ENCODE data around the gene ADGRF4. TPM values are rescaled to one million over a fixed set of nuclear protein-coding genes. Genes with fewer than 3 reads are reported as not detected.

Gene ADGRF4
- total RNA-seq, 5 donors from 2014 or later (not counting 1 experiment from before 2014, with no cell fraction given): not detected

- no peak overlapping the region for H3K4me3 ChIP-seq (ENCODE audit: control insufficient read depth in 1 of 2, extremely low read depth in 1 of 2, low read length in 1 of 2)
- H3K36me3 ChIP-seq (ENCODE audit: control insufficient read depth in 2 of 2, extremely low read depth in 1 of 2, insufficient read depth in 1 of 2, low read length in 1 of 2): no peaks in the 10 kb centered on the region
- no peaks in the 10 kb centered on the region for H3K27me3 ChIP-seq (replicated peaks in 1 of 2; ENCODE audit: control insufficient read depth in 2 of 2, extremely low read depth in 1 of 2, insufficient read depth in 2 of 2, low read length in 1 of 2)
- ChIA-PET CTCF (no interaction called here), POLR2A (no interaction called here)
- no peak for ATAC-seq (replicated peaks in 1 of 4)
- H3K4me1 Mint-ChIP-seq: no peaks in the 10 kb centered on the region
- WGBS (ENCODE audit: insufficient coverage): no CpG with 5 or more reads among the region's 1 CpG
- H3K4me3 Mint-ChIP-seq: no peak overlapping the region
- no peaks in the 10 kb centered on the region for H3K9me3 Mint-ChIP-seq
- no peaks in the 10 kb centered on the region for H3K9me3 ChIP-seq
- H3K4me1 ChIP-seq (ENCODE audit: control insufficient read depth in 1 of 2, extremely low read depth in 1 of 2, insufficient read depth in 2 of 2, low read length in 2 of 2): no peaks in the 10 kb centered on the region
- no peaks in the 10 kb centered on the region for H3K36me3 Mint-ChIP-seq
- H3K27ac Mint-ChIP-seq: no peak overlapping the region
- no peak overlapping the region for H3K27ac ChIP-seq (ENCODE audit: low read length)
- H3K27me3 Mint-ChIP-seq: peaks cover 27 to 39% of the 10 kb centered on the region in 2 donors
- no peak for DNase-seq
Observed at GRCh38 chr6:47672816-47673215, 25.6 kb upstream of the ADGRF4 start.

- H3K4me1 Mint-ChIP-seq: no peaks in the 10 kb centered on the region
- H3K36me3 ChIP-seq (ENCODE audit: control insufficient read depth in 2 of 2, extremely low read depth in 1 of 2, insufficient read depth in 1 of 2, low read length in 1 of 2): no peaks in the 10 kb centered on the region
Observed at GRCh38 chr6:47674673-47675072, 23.7 kb upstream of the ADGRF4 start.

GRCh38 chr6:47677381-47678100 lies 20.8 kb upstream of the ADGRF4 start:
- H3K4me1 Mint-ChIP-seq: no peaks in the 10 kb centered on the region

More at GRCh38 chr6:47674673-47675072, 23.7 kb upstream of the ADGRF4 start:
- POLR2A ChIA-PET: no interaction called here
- no peak for ATAC-seq (replicated peaks in 1 of 4)
- Mint-ChIP-seq H3K27me3 (peaks cover 14 to 23% of the 10 kb centered on the region in 2 donors), H3K36me3 (no peaks in the 10 kb centered on the region), H3K9me3 (no peaks in the 10 kb centered on the region), H3K4me3 (no peak overlapping the region), H3K27ac (no peak overlapping the region)
- 100% methylated on average over 1 of the region's 3 CpGs for WGBS (ENCODE audit: insufficient coverage)
- no peak overlapping the region for H3K4me3 ChIP-seq (ENCODE audit: control insufficient read depth in 1 of 2, extremely low read depth in 1 of 2, low read length in 1 of 2)
- H3K4me1 ChIP-seq (ENCODE audit: control insufficient read depth in 1 of 2, extremely low read depth in 1 of 2, insufficient read depth in 2 of 2, low read length in 2 of 2): no peaks in the 10 kb centered on the region
- no peak for DNase-seq
- CTCF ChIA-PET: no interaction called here
- H3K9me3 ChIP-seq: no peaks in the 10 kb centered on the region
- H3K27me3 ChIP-seq (replicated peaks in 1 of 2; ENCODE audit: control insufficient read depth in 2 of 2, extremely low read depth in 1 of 2, insufficient read depth in 2 of 2, low read length in 1 of 2): no peaks in the 10 kb centered on the region
- no peak overlapping the region for H3K27ac ChIP-seq (ENCODE audit: low read length)

GRCh38 chr6:47678739-47679138 lies 19.6 kb upstream of the ADGRF4 start:
- H3K4me1 Mint-ChIP-seq: no peaks in the 10 kb centered on the region
- H3K27me3 ChIP-seq (replicated peaks in 1 of 2; ENCODE audit: control insufficient read depth in 2 of 2, extremely low read depth in 1 of 2, insufficient read depth in 2 of 2, low read length in 1 of 2): no peaks in the 10 kb centered on the region
- ATAC-seq (replicated peaks in 1 of 4): no peak
- WGBS (ENCODE audit: insufficient coverage): 83% methylated on average over 1 of the region's 1 CpG
- POLR2A ChIA-PET: no interaction called here
- no peak overlapping the region for H3K4me3 ChIP-seq (ENCODE audit: control insufficient read depth in 1 of 2, extremely low read depth in 1 of 2, low read length in 1 of 2)
- H3K36me3 Mint-ChIP-seq: no peaks in the 10 kb centered on the region
- no peaks in the 10 kb centered on the region for H3K4me1 ChIP-seq (ENCODE audit: control insufficient read depth in 1 of 2, extremely low read depth in 1 of 2, insufficient read depth in 2 of 2, low read length in 2 of 2)
- H3K36me3 ChIP-seq (ENCODE audit: control insufficient read depth in 2 of 2, extremely low read depth in 1 of 2, insufficient read depth in 1 of 2, low read length in 1 of 2): no peaks in the 10 kb centered on the region
- H3K27ac Mint-ChIP-seq: no peak overlapping the region
- H3K9me3 ChIP-seq: no peaks in the 10 kb centered on the region
- H3K27ac ChIP-seq (ENCODE audit: low read length): no peak overlapping the region
- H3K27me3 Mint-ChIP-seq: peaks cover 5 to 11% of the 10 kb centered on the region in 2 donors
- no peaks in the 10 kb centered on the region for H3K9me3 Mint-ChIP-seq
- CTCF ChIA-PET: no interaction called here
- no peak for DNase-seq
- no peak overlapping the region for H3K4me3 Mint-ChIP-seq

More at GRCh38 chr6:47677381-47678100, 20.8 kb upstream of the ADGRF4 start:
- H3K27ac ChIP-seq (ENCODE audit: low read length): no peak overlapping the region
- no peak for ATAC-seq (replicated peaks in 1 of 4)
- no peaks in the 10 kb centered on the region for H3K36me3 ChIP-seq (ENCODE audit: control insufficient read depth in 2 of 2, extremely low read depth in 1 of 2, insufficient read depth in 1 of 2, low read length in 1 of 2)
- Mint-ChIP-seq H3K27ac (no peak overlapping the region), H3K9me3 (no peaks in the 10 kb centered on the region), H3K4me3 (no peak overlapping the region), H3K27me3 (peaks cover 6 to 18% of the 10 kb centered on the region in 2 donors), H3K36me3 (no peaks in the 10 kb centered on the region)
- H3K4me1 ChIP-seq (ENCODE audit: control insufficient read depth in 1 of 2, extremely low read depth in 1 of 2, insufficient read depth in 2 of 2, low read length in 2 of 2): no peaks in the 10 kb centered on the region
- WGBS (ENCODE audit: insufficient coverage): 56% methylated on average over 1 of the region's 4 CpGs
- H3K4me3 ChIP-seq (ENCODE audit: control insufficient read depth in 1 of 2, extremely low read depth in 1 of 2, low read length in 1 of 2): no peak overlapping the region
- ChIA-PET POLR2A (no interaction called here), CTCF (no interaction called here)
- DNase-seq: no peak
- H3K27me3 ChIP-seq (replicated peaks in 1 of 2; ENCODE audit: control insufficient read depth in 2 of 2, extremely low read depth in 1 of 2, insufficient read depth in 2 of 2, low read length in 1 of 2): no peaks in the 10 kb centered on the region
- no peaks in the 10 kb centered on the region for H3K9me3 ChIP-seq

GRCh38 chr6:47679322-47679906 lies 19.0 kb upstream of the ADGRF4 start:
- POLR2A ChIA-PET: no interaction called here
- H3K4me1 Mint-ChIP-seq: no peaks in the 10 kb centered on the region

GRCh38 chr6:47680051-47680450 lies 18.3 kb upstream of the ADGRF4 start:
- no peak for ATAC-seq (replicated peaks in 1 of 4)
- no CpG with 5 or more reads among the region's 2 CpGs for whole genome bisulfite sequencing (ENCODE audit: insufficient coverage)
- H3K27ac ChIP-seq (ENCODE audit: low read length): no peak overlapping the region
- no peaks in the 10 kb centered on the region for H3K4me1 ChIP-seq (ENCODE audit: control insufficient read depth in 1 of 2, extremely low read depth in 1 of 2, insufficient read depth in 2 of 2, low read length in 2 of 2)
- Mint-ChIP-seq H3K36me3 (no peaks in the 10 kb centered on the region), H3K4me1 (no peaks in the 10 kb centered on the region), H3K27ac (no peak overlapping the region), H3K9me3 (no peaks in the 10 kb centered on the region), H3K27me3 (peaks cover 7 to 18% of the 10 kb centered on the region in 2 donors), H3K4me3 (no peak overlapping the region)
- POLR2A ChIA-PET: no interaction called here
- no peaks in the 10 kb centered on the region for H3K9me3 ChIP-seq
- no peak for DNase-seq
- no peaks in the 10 kb centered on the region for H3K36me3 ChIP-seq (ENCODE audit: control insufficient read depth in 2 of 2, extremely low read depth in 1 of 2, insufficient read depth in 1 of 2, low read length in 1 of 2)
- CTCF ChIA-PET: no interaction called here
- no peak overlapping the region for H3K4me3 ChIP-seq (ENCODE audit: control insufficient read depth in 1 of 2, extremely low read depth in 1 of 2, low read length in 1 of 2)
- H3K27me3 ChIP-seq (replicated peaks in 1 of 2; ENCODE audit: control insufficient read depth in 2 of 2, extremely low read depth in 1 of 2, insufficient read depth in 2 of 2, low read length in 1 of 2): no peaks in the 10 kb centered on the region

More at GRCh38 chr6:47679322-47679906, 19.0 kb upstream of the ADGRF4 start:
- no CpG with 5 or more reads among the region's 4 CpGs for WGBS (ENCODE audit: insufficient coverage)
- no peak overlapping the region for H3K27ac Mint-ChIP-seq
- no peaks in the 10 kb centered on the region for H3K4me1 ChIP-seq (ENCODE audit: control insufficient read depth in 1 of 2, extremely low read depth in 1 of 2, insufficient read depth in 2 of 2, low read length in 2 of 2)
- no peak overlapping the region for H3K4me3 ChIP-seq (ENCODE audit: control insufficient read depth in 1 of 2, extremely low read depth in 1 of 2, low read length in 1 of 2)
- H3K9me3 ChIP-seq: no peaks in the 10 kb centered on the region
- H3K36me3 Mint-ChIP-seq: no peaks in the 10 kb centered on the region
- H3K9me3 Mint-ChIP-seq: no peaks in the 10 kb centered on the region
- H3K27me3 Mint-ChIP-seq: peaks cover 6 to 16% of the 10 kb centered on the region in 2 donors
- ATAC-seq (replicated peaks in 1 of 4) (no peak), DNase-seq (no peak)
- no peak overlapping the region for H3K4me3 Mint-ChIP-seq
- CTCF ChIA-PET: no interaction called here
- no peak overlapping the region for H3K27ac ChIP-seq (ENCODE audit: low read length)
- no peaks in the 10 kb centered on the region for H3K27me3 ChIP-seq (replicated peaks in 1 of 2; ENCODE audit: control insufficient read depth in 2 of 2, extremely low read depth in 1 of 2, insufficient read depth in 2 of 2, low read length in 1 of 2)
- H3K36me3 ChIP-seq (ENCODE audit: control insufficient read depth in 2 of 2, extremely low read depth in 1 of 2, insufficient read depth in 1 of 2, low read length in 1 of 2): no peaks in the 10 kb centered on the region
